Muscle layer of duodenum (tissue), 2 donors: Measurements from ENCODE around the gene MED27.

Source experiments
- H3K27ac ChIP-seq: one replicate; pipeline ENCODE4 v1.7.0; 2013; ENCODE audit warnings: mild to moderate bottlenecking, low read length
- H3K27me3 ChIP-seq: one replicate; pipeline ENCODE4 v1.7.0; 2013; ENCODE audit warnings: low read depth, mild to moderate bottlenecking, control low read depth, low read length
- H3K36me3 ChIP-seq, 2 donors: one replicate each; pipeline ENCODE4 v1.7.0; 2013; ENCODE audit warnings: low read length in 2 of 2, control low read depth in 1 of 2, mild to moderate bottlenecking in 1 of 2; ENCODE audit not compliant: insufficient read depth in 2 of 2, control insufficient read depth in 1 of 2
- H3K4me1 ChIP-seq, 2 donors: one replicate each; pipeline ENCODE4 v1.7.0; 2013; ENCODE audit warnings: low read length in 2 of 2, mild to moderate bottlenecking in 2 of 2, control low read depth in 1 of 2, moderate library complexity in 1 of 2; ENCODE audit not compliant: insufficient read depth in 2 of 2, control insufficient read depth in 1 of 2
- H3K4me3 ChIP-seq, 2 donors: one replicate each; pipeline ENCODE4 v1.7.0; 2013; ENCODE audit warnings: low read length in 2 of 2, low read depth in 1 of 2, mild to moderate bottlenecking in 1 of 2
- H3K9me3 ChIP-seq, 2 donors: one replicate each; pipeline ENCODE4 v1.7.0; 2013; ENCODE audit warnings: low read length in 2 of 2, control low read depth in 1 of 2, mild to moderate bottlenecking in 1 of 2; ENCODE audit not compliant: control insufficient read depth in 1 of 2
- donor health status: healthy.

The MED27 gene

DNA sequence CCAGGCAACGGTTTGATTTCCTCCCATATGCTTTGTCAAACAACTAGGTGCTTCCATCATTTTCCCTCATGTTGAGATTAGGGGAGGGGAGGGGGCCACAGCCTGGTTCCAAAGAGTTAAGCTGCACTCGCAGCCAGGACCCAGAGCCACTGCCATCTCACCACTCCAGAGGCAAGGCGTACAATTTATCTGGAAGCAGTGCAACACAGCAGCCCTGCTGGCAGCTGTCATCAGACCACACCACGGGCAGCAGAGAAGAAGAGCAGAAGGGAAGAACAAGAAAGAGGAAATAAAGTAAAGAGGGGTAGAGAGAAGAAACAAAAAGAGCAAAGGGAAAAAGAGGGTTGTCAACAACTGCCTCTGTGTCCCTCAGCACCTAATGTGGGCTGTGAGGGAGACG, 38.9 kb downstream of the MED27 start:
- H3K27ac ChIP-seq, result no peak overlapping the region
- H3K36me3 ChIP-seq, result no peaks in the 10 kb centered on the region
- H3K27me3 ChIP-seq, result no peaks in the 10 kb centered on the region
- H3K4me1 ChIP-seq, result no peaks in the 10 kb centered on the region
- no peak overlapping the region for H3K4me3 ChIP-seq
- no peaks in the 10 kb centered on the region for H3K9me3 ChIP-seq

DNA sequence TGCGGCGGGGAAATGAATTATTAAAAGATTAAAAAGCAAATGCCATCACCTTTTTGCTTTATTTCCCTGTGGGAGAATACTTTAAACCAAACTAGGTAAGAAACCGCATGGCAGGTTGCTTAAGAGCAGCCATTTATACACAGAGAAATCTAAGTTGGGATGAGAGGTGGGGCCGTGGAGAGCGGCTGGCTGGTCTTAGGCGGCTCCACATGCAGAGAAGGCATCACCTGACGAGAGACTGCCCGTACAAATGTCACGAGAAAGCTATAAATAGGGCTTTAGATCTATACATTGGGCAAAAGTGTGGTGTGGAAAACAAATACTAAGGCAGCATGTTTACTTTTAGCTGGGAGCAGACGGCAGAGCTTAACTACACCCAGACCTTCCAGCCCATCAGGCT, 39.4 kb downstream of the MED27 start:
- no peak overlapping the region for H3K4me3 ChIP-seq
- H3K36me3 ChIP-seq, result no peaks in the 10 kb centered on the region
- H3K4me1 ChIP-seq, result no peaks in the 10 kb centered on the region
- no peak overlapping the region for H3K27ac ChIP-seq
- no peaks in the 10 kb centered on the region for H3K27me3 ChIP-seq
- no peaks in the 10 kb centered on the region for H3K9me3 ChIP-seq

DNA sequence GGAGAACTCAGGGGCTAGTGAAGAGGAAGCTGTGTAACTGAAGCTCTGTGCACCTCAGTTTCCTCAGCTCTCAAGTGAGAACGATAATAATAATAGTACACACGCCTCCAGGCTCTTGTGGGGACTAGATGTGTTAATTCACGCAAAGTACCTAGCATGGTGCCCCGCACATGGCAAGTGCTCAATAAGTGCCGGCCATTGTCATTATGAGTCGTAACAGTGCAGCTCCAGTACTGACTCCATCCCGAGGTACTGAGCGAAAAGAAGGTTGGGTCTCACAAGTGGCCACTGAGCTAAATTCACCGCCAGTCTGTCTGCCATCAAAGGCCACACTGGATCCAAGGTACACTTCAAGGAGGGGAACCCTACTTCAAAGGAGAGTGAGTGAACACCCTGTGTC, 40.4 kb downstream of the MED27 start:
- Histone ChIP-seq H3K4me1 (no peaks in the 10 kb centered on the region), H3K27ac (no peak overlapping the region), H3K36me3 (no peaks in the 10 kb centered on the region), H3K27me3 (no peaks in the 10 kb centered on the region), H3K9me3 (no peaks in the 10 kb centered on the region), H3K4me3 (no peak overlapping the region)

- no peaks in the 10 kb centered on the region for H3K27me3 ChIP-seq
- H3K4me1 ChIP-seq, result no peaks in the 10 kb centered on the region
- H3K4me3 ChIP-seq, result no peak overlapping the region
- no peaks in the 10 kb centered on the region for H3K36me3 ChIP-seq
- H3K27ac ChIP-seq, result no peak overlapping the region
- no peaks in the 10 kb centered on the region for H3K9me3 ChIP-seq
Observed at GRCh38 chr9:132037458-132037857, 42.2 kb downstream of the MED27 start.

DNA sequence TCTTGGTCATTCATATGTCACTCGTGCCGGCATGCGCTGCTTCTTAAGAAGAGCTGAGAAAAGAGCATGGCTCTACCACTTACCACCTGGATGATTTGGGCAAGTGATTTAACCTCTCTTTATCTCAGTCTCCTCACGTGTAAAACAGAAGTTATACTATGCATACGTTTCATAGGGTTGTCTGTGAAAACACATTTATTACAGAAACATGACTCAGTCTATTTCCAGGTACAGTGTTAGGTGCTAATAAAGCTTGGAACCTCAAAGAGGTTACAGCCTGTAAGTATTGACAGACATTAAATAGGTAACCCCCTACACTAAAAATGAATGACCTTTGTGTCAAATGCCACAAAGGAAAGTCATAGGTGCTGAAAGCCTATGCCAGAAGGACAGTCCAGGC, 43.1 kb downstream of the MED27 start:
- no peaks in the 10 kb centered on the region for H3K27me3 ChIP-seq
- H3K27ac ChIP-seq, result no peak overlapping the region
- H3K9me3 ChIP-seq, result no peaks in the 10 kb centered on the region

GRCh38 chr9:132035679-132036078, 44.0 kb downstream of the MED27 start:
- Histone ChIP-seq H3K9me3 (no peaks in the 10 kb centered on the region), H3K4me1 (no peaks in the 10 kb centered on the region), H3K27me3 (no peaks in the 10 kb centered on the region), H3K27ac (no peak overlapping the region), H3K36me3 (no peaks in the 10 kb centered on the region), H3K4me3 (no peak overlapping the region)

More for the DNA sequence above, 43.1 kb downstream of the MED27 start:
- H3K4me1 ChIP-seq, result no peaks in the 10 kb centered on the region
- H3K4me3 ChIP-seq, result no peak overlapping the region
- no peaks in the 10 kb centered on the region for H3K36me3 ChIP-seq

GRCh38 chr9:132032238-132032950, 47.3 kb downstream of the MED27 start:
- Histone ChIP-seq H3K27me3 (no peaks in the 10 kb centered on the region), H3K9me3 (no peaks in the 10 kb centered on the region), H3K4me3 (no peak overlapping the region), H3K36me3 (no peaks in the 10 kb centered on the region), H3K4me1 (peaks cover 0 to 6% of the 10 kb centered on the region in 2 donors), H3K27ac (no peak overlapping the region)

DNA sequence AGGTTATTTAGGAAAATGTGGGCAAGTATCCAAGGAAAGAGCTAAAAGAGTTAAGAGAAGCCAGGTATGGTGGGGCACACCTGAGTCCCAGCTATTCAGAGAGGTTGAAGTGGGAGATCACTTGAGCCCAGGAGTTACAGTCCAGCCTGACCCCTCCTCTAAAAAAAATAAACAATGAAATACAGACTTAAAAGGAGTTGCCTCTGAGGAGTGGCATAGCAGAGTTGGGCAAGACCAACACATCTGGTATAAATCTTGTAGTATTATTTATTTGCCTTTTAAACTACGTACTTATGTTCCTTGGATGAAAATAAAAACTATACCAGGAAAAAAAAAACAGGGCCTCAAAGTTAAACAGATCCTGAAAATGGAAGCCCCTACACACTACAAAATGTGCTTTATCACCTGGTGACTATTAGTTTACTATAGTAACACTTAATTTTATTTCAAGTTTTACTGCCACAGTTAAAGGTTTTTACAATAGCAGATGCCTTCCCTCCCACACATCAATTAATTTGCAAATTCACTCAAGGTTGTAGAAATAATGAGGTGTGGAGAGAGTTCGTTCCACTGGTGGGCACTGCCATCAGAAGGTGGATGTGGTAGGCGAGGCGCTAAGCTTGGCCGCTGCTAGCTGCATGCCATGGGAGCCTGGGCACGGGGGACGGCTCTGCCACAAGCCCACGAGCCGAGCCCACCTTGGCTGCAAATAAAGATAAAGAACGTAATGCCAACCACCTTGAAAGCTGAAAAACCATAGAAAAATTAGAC, 48.0 kb downstream of the MED27 start:
- H3K36me3 ChIP-seq, result no peaks in the 10 kb centered on the region
- peaks cover 0 to 6% of the 10 kb centered on the region in 2 donors for H3K4me1 ChIP-seq
- no peaks in the 10 kb centered on the region for H3K9me3 ChIP-seq
- no peak overlapping the region for H3K4me3 ChIP-seq
- H3K27ac ChIP-seq, result no peak overlapping the region
- no peaks in the 10 kb centered on the region for H3K27me3 ChIP-seq

DNA sequence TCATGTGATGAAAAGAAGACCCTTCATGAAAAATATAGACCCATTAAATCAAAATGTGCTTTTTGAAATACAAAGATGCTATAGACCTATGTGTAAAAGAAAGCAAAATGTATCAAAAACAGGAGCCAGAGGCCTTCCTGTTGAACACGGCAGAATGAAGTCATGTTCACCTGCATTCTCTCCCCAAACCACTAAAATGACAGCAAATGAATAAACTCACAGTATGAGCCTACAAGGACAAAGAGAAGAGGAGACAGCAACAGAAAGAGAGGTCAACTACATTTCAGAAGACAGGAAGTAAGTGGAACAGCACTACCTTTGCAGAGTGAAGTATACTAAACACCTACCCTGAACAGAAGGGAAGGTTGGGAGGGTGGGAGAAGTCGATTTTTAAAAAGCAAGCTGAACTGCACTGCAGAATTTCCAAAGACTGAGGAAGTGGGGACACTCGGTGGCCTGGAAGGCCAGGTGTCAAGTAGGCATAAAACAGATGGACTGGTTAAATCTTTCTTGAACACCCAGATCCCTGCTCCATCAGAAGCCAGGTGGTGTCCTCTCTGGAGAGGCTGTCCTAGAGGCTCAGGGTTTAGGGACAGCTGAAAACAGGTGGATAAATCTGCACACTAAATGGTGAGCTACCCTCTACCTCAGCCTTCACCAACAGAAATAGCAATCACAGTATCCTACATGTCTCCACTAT, 48.9 kb downstream of the MED27 start:
- no peak overlapping the region for H3K4me3 ChIP-seq
- H3K36me3 ChIP-seq, result no peaks in the 10 kb centered on the region
- no peak overlapping the region for H3K27ac ChIP-seq
- peaks cover 0 to 6% of the 10 kb centered on the region in 2 donors for H3K4me1 ChIP-seq
- no peaks in the 10 kb centered on the region for H3K9me3 ChIP-seq
- no peaks in the 10 kb centered on the region for H3K27me3 ChIP-seq

- no peak overlapping the region for H3K27ac ChIP-seq
- H3K4me3 ChIP-seq, result no peak overlapping the region
Observed at GRCh38 chr9:132027752-132028663, 51.7 kb downstream of the MED27 start.

More at GRCh38 chr9:132027752-132028663, 51.7 kb downstream of the MED27 start:
- peaks cover 0 to 6% of the 10 kb centered on the region in 2 donors for H3K4me1 ChIP-seq
- H3K36me3 ChIP-seq, result no peaks in the 10 kb centered on the region
- H3K27me3 ChIP-seq, result no peaks in the 10 kb centered on the region
- no peaks in the 10 kb centered on the region for H3K9me3 ChIP-seq
